ENCODE data around the gene DNAJA3.

- TF ChIP-seq CTCF (IDR thresholded peaks at IDR 0.05) (no peak), POLR2AphosphoS5 (IDR thresholded peaks at IDR 0.05) (peak in 2 of 3 donors; percentile 45 to 77)
Observed at GRCh38 chr16:4376126-4376892, 49.4 kb upstream of the DNAJA3 start.

Measured in suprapubic skin (tissue), 3 donors.